NB4 (cell line): Measurements from ENCODE around the gene ZNF740.

Experiments
- POLR2A ChIP-seq: IDR thresholded peaks from 2 replicates; pipeline ENCODE4 v1.6.1; 2011; ENCODE audit warnings: mild to moderate bottlenecking; ENCODE audit not compliant: insufficient read length; ENCODE audit errors: extremely low read depth
- TF ChIP-seq, protein P1 (sequence below): IDR thresholded peaks from one replicate; pipeline ENCODE4 v1.5.1; 2012; ENCODE audit warnings: low read depth, low read length

DNA sequence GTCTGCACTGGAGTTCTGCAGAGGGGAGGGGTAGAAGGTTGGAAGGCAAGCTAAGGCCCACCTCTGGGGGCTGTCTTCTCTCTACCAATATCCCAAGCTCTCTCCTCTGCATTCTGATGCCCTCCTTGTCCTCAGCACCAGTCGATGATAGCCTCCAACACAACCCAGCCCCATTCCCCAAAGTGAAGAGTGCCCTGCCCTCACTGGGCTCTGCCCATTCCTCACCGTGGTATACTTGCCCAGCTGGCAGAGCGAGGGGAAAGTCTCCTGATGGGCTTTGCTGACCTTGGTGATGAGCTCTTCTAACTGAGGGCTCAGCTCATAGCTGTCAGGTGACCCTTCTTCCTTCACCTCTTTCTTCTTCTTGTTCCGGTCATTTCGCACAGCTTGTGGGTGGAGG lies 33.7 kb downstream of the ZNF740 start:
- TF ChIP-seq, protein P1, sequence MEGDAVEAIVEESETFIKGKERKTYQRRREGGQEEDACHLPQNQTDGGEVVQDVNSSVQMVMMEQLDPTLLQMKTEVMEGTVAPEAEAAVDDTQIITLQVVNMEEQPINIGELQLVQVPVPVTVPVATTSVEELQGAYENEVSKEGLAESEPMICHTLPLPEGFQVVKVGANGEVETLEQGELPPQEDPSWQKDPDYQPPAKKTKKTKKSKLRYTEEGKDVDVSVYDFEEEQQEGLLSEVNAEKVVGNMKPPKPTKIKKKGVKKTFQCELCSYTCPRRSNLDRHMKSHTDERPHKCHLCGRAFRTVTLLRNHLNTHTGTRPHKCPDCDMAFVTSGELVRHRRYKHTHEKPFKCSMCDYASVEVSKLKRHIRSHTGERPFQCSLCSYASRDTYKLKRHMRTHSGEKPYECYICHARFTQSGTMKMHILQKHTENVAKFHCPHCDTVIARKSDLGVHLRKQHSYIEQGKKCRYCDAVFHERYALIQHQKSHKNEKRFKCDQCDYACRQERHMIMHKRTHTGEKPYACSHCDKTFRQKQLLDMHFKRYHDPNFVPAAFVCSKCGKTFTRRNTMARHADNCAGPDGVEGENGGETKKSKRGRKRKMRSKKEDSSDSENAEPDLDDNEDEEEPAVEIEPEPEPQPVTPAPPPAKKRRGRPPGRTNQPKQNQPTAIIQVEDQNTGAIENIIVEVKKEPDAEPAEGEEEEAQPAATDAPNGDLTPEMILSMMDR, result no peak
- no peak for TF ChIP-seq POLR2A
